ENCODE data around the gene SLC7A1. TPM values are rescaled to one million over a fixed set of nuclear protein-coding genes. Genes with fewer than 3 reads are reported as not detected.

Gene SLC7A1
- total RNA-seq, 1 experiment from 2014 or later = 20.2 TPM

- DNase-seq (ENCODE audit: low spot score) = no peak
Measured at GRCh38 chr13:29561918-29562317, 33.6 kb downstream of the SLC7A1 start.

- DNase-seq (ENCODE audit: low spot score) = no peak
Measured at GRCh38 chr13:29556742-29557141, 38.7 kb downstream of the SLC7A1 start.

GRCh38 chr13:29551214-29551613, 44.3 kb downstream of the SLC7A1 start:
- no peak for DNase-seq (ENCODE audit: low spot score)

GRCh38 chr13:29550430-29550988, 45.0 kb downstream of the SLC7A1 start:
- DNase-seq (ENCODE audit: low spot score) = no peak

- DNase-seq (ENCODE audit: low spot score) = peak; percentile 8
Measured at GRCh38 chr13:29548722-29549121, 46.8 kb downstream of the SLC7A1 start.

- DNase-seq (ENCODE audit: low spot score) = no peak
Measured at GRCh38 chr13:29547153-29547552, 48.3 kb downstream of the SLC7A1 start.

- no peak for DNase-seq (ENCODE audit: low spot score)
Measured at GRCh38 chr13:29546662-29547061, 48.8 kb downstream of the SLC7A1 start.

GRCh38 chr13:29545988-29546387, 49.5 kb downstream of the SLC7A1 start:
- no peak for DNase-seq (ENCODE audit: low spot score)

GRCh38 chr13:29543230-29544215, 52.0 kb downstream of the SLC7A1 start:
- DNase-seq (ENCODE audit: low spot score) = no peak

GRCh38 chr13:29542381-29542780, 53.1 kb downstream of the SLC7A1 start:
- no peak for DNase-seq (ENCODE audit: low spot score)

GRCh38 chr13:29541400-29541799, 54.1 kb downstream of the SLC7A1 start:
- no peak for DNase-seq (ENCODE audit: low spot score)

GRCh38 chr13:29540799-29541198, 54.7 kb downstream of the SLC7A1 start:
- no peak for DNase-seq (ENCODE audit: low spot score)

- no peak for DNase-seq (ENCODE audit: low spot score)
Measured at GRCh38 chr13:29540334-29540733, 55.2 kb downstream of the SLC7A1 start.

- DNase-seq (ENCODE audit: low spot score) = no peak
Measured at GRCh38 chr13:29539856-29540255, 55.6 kb downstream of the SLC7A1 start.

GRCh38 chr13:29538652-29539040, 56.8 kb downstream of the SLC7A1 start:
- DNase-seq (ENCODE audit: low spot score) = no peak

- DNase-seq (ENCODE audit: low spot score) = no peak
Measured at GRCh38 chr13:29537736-29538651, 57.5 kb downstream of the SLC7A1 start.

GRCh38 chr13:29536853-29537252, 58.6 kb downstream of the SLC7A1 start:
- no peak for DNase-seq (ENCODE audit: low spot score)

GRCh38 chr13:29535663-29536655, 59.5 kb downstream of the SLC7A1 start:
- no peak for DNase-seq (ENCODE audit: low spot score)

GRCh38 chr13:29534083-29534482, 61.4 kb downstream of the SLC7A1 start:
- DNase-seq (ENCODE audit: low spot score) = no peak

GRCh38 chr13:29532821-29533220, 62.7 kb downstream of the SLC7A1 start:
- DNase-seq (ENCODE audit: low spot score) = no peak

GRCh38 chr13:29532116-29532515, 63.4 kb downstream of the SLC7A1 start:
- DNase-seq (ENCODE audit: low spot score) = no peak

Data from A172 (cell line).